Progenitor cell of endocrine pancreas (in vitro differentiated cells): ENCODE measurements around the gene SHROOM1. TPM values are rescaled to one million over a fixed set of nuclear protein-coding genes. Genes with fewer than 3 reads are reported as not detected.

Experiments used
- DNase-seq: peaks from one replicate; pipeline ENCODE4 v3.0.0; 2021; ENCODE audit warnings: low spot score; ENCODE audit not compliant: unreplicated experiment
- H3K27ac Mint-ChIP-seq: 2 replicates; pipeline ENCODE4 v1.8.0; 2021; ENCODE audit warnings: mild to moderate bottlenecking, moderate library complexity, mixed read lengths
- H3K27me3 Mint-ChIP-seq: 2 replicates; pipeline ENCODE4 v1.8.0; 2021; ENCODE audit warnings: mixed read lengths
- H3K36me3 Mint-ChIP-seq: 2 replicates; pipeline ENCODE4 v1.8.0; 2022; ENCODE audit warnings: mixed read lengths; ENCODE audit not compliant: insufficient read depth
- H3K4me1 Mint-ChIP-seq: 2 replicates; pipeline ENCODE4 v1.8.0; 2021; ENCODE audit warnings: low read depth, mixed read lengths
- H3K4me3 Mint-ChIP-seq: 2 replicates; pipeline ENCODE4 v1.8.0; 2021; ENCODE audit warnings: low read depth, mild to moderate bottlenecking, moderate library complexity, mixed read lengths
- H3K9me3 Mint-ChIP-seq: 2 replicates; pipeline ENCODE4 v1.8.0; 2021; ENCODE audit warnings: low read depth, mixed read lengths
- total RNA-seq: library from RNA; stranded (reverse); gene quantifications from 2 replicates; pipeline ENCODE4 v1.2.1, GENCODE V29; 2021
- TF ChIP-seq, protein P1 (sequence below): fragments of 200-600 bp; sonication (generic); IDR thresholded peaks from one replicate; pipeline ENCODE4 v1.5.0; 2021; ENCODE audit warnings: antibody characterized with exemption, mild to moderate bottlenecking; ENCODE audit not compliant: unreplicated experiment

Gene SHROOM1
- total RNA-seq, 1 donor from 2014 or later = 10.0 TPM

DNA sequence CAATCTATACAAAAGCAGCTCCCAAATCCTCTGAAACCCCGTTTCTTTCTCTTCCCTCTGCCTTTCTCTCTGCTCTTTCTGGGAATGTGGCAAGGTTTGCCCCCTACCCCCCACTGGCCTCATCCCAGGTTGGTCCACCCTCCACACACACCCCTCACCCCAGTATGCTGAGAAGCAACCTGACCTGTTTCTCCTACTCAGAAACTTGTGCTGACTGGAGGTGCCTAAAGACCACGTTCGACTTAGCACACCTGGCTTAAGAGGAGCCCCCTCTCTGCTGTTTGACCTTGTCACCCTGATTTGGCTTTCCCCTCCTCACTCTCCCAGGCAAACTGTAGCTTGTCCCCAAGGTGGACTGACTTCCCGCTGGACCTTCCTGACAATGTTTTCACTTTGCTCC, 52.3 kb downstream of the SHROOM1 start:
- DNase-seq = no peak
- H3K36me3 Mint-ChIP-seq = no peaks in the 10 kb centered on the region

DNA sequence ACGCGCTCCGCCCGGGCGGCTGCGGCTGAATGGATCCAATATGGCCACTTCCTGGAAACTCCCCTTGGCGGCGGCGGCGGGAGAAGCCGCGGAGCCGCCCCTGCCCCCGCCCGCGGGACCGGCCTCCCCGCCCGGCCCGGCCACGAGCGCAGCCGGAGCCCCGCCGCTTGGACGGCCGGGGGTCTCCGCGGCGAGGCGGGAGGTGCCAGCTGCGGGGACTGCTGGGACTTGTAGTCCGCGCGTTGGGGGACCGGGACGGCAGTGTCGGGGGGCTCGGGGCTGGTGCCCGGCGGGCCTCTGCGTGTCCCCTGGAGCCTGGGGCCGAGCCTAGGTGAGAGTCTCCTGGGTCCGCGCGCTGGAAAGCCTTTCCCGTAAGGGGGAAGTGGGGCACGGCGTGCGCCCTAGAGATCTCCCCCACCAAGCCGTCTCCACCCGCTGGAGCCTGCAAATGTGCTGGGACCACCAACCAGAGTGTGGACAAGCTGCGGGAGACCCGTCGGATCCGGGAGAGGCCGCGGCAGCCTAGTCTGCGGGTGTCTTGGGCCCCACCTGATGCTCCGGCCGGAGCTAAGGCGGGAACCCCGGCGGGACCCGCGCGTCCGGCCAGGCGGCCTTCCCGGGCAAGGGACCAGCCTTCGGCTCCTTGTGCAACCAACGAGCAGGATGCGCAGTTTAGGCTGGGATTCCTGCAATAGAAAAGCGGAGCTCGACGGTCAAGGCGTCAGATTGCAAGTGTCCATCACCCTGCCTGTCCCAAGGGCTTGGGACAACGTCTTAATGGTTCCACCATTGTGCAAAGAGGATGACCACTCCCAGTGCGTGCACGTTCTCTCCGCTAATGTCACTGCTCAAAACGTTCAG, 53.0 kb downstream of the SHROOM1 start, which contains the start of gene SEPTIN8:
Gene SEPTIN8, minus strand, starts transcription at position 31 of the 861 bp plus-strand sequence. CDS start 102 bp downstream, outside the sequence.
- peaks cover 13% of the 10 kb centered on the region for H3K4me1 Mint-ChIP-seq
- H3K4me3 Mint-ChIP-seq = peak within 1 kb of the TSS; percentile 79
- H3K27ac Mint-ChIP-seq = peak within 1 kb of the TSS; percentile 75
- DNase-seq = peak; percentile 35
- no peaks in the 10 kb centered on the region for H3K9me3 Mint-ChIP-seq
- H3K36me3 Mint-ChIP-seq = no peaks in the 10 kb centered on the region
- TF ChIP-seq, protein P1, sequence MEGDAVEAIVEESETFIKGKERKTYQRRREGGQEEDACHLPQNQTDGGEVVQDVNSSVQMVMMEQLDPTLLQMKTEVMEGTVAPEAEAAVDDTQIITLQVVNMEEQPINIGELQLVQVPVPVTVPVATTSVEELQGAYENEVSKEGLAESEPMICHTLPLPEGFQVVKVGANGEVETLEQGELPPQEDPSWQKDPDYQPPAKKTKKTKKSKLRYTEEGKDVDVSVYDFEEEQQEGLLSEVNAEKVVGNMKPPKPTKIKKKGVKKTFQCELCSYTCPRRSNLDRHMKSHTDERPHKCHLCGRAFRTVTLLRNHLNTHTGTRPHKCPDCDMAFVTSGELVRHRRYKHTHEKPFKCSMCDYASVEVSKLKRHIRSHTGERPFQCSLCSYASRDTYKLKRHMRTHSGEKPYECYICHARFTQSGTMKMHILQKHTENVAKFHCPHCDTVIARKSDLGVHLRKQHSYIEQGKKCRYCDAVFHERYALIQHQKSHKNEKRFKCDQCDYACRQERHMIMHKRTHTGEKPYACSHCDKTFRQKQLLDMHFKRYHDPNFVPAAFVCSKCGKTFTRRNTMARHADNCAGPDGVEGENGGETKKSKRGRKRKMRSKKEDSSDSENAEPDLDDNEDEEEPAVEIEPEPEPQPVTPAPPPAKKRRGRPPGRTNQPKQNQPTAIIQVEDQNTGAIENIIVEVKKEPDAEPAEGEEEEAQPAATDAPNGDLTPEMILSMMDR = no peak
- peaks cover 40% of the 10 kb centered on the region for H3K27me3 Mint-ChIP-seq

More for the DNA sequence above, 52.3 kb downstream of the SHROOM1 start:
- H3K9me3 Mint-ChIP-seq = no peaks in the 10 kb centered on the region
- H3K27ac Mint-ChIP-seq = peak overlapping the region; percentile 75
- peak overlapping the region; percentile 79 for H3K4me3 Mint-ChIP-seq
- TF ChIP-seq, protein P1 = no peak
- H3K4me1 Mint-ChIP-seq = peaks cover 13% of the 10 kb centered on the region
- H3K27me3 Mint-ChIP-seq = peaks cover 43% of the 10 kb centered on the region

DNA sequence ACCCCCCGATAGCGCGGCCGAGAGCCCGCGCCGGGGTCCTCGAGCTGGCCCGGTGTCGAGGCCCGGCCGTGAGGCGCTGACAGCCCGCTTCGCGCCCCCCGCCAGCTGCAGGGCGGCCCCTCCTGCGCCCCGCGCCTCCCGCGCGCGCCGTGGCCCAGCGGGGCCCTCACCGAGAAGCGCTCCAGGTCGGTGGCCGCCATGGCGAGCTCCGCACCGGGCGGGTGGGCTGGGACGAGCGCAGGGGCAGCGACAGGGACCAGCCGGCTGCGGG, 53.6 kb downstream of the SHROOM1 start:
- peak overlapping the region; percentile 74 for H3K4me3 Mint-ChIP-seq
- peaks cover 13% of the 10 kb centered on the region for H3K4me1 Mint-ChIP-seq
- H3K9me3 Mint-ChIP-seq = no peaks in the 10 kb centered on the region
- no peaks in the 10 kb centered on the region for H3K36me3 Mint-ChIP-seq
- no peak for DNase-seq
- TF ChIP-seq, protein P1 = no peak
- peaks cover 35% of the 10 kb centered on the region for H3K27me3 Mint-ChIP-seq
- H3K27ac Mint-ChIP-seq = no peak overlapping the region

DNA sequence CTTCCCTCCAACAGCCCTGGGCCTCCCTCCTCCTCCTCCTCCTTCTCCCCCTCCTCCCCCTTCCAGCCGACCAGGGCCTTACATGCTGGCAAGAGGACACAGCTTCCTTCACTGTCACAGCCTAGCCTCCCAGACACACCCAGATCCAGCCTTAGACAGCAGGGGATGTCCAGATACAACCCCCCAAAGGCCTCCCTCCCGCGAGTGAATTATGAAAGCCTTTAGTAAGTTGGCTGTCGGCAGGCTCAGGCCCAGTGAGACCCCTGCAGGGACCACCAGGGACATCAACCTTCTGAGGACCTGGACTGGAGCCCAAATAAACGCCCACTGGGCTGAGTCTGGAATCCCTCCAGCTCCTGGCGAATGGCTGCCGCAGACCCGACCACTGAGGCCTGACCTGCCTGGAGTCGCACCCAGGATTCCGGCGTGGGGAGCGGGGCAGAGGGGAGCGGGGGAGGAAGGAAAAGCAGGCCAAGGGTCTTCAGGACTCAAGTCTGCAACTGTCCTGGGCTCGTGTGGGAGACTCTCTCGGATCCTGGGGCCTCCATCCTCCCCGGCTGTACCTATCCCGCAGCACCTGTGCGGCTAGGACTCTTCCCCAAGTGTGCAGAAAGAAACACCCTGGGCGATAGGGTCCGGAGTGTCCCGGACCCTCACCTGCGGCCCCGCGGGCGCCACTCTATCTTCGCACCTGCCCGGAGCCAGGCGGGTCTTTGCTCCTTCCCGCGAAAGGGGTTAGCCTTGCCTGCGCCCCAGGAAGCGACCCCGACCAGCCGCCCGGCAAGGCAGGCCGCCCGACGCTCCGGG, 54.1 kb downstream of the SHROOM1 start:
- peak; percentile 16 for DNase-seq
- peak overlapping the region; percentile 39 for H3K27ac Mint-ChIP-seq
- no peaks in the 10 kb centered on the region for H3K36me3 Mint-ChIP-seq
- H3K27me3 Mint-ChIP-seq = peaks cover 29% of the 10 kb centered on the region
- no peaks in the 10 kb centered on the region for H3K9me3 Mint-ChIP-seq
- H3K4me3 Mint-ChIP-seq = peak overlapping the region; percentile 74
- TF ChIP-seq, protein P1 = peak; percentile 27
- peaks cover 13% of the 10 kb centered on the region for H3K4me1 Mint-ChIP-seq

DNA sequence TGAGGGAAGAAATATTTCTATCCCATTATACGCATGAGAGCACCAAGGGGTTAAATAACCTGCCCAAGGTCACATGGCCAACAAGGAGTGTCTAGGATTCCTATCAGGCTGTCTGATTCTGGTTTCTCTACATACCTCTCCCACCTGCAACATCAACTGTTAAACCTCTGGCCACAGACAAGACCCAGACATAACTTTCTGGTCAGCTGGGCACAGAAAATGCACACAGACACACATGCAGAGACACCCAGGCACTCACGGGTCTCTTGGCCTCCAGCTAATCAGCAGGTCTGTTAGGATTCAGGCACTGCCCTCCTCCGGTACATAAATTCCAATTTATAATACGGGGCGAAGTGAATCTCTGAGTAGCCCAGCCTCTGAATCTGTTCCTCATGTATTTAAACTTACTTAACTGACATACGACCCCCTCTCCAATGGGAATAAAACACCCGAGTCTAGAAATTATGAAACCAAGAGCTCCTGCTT, 54.9 kb downstream of the SHROOM1 start:
- Mint-ChIP-seq H3K9me3 (no peaks in the 10 kb centered on the region), H3K4me3 (peak overlapping the region; percentile 74), H3K4me1 (peaks cover 14% of the 10 kb centered on the region), H3K27me3 (peaks cover 23% of the 10 kb centered on the region), H3K27ac (no peak overlapping the region), H3K36me3 (no peaks in the 10 kb centered on the region)
- no peak for DNase-seq
- TF ChIP-seq, protein P1 = no peak
